Measurements from ENCODE around the gene SNED1.

Gene SNED1

GRCh38 chr2:241142063-241142462, 143.6 kb downstream of the SNED1 start:
- no peak for DNase-seq (ENCODE audit: extremely low read depth in 1 of 2, low read depth in 1 of 2)

- DNase-seq (ENCODE audit: extremely low read depth in 1 of 2, low read depth in 1 of 2) = no peak
These were observed 144.2 kb downstream of the SNED1 start for GRCh38 chr2:241142593-241142992.

Data from stimulated activated CD8-positive, alpha-beta memory T cell treated with anti-CD3 and anti-CD28 coated beads, Interleukin-7, amount 100 ng/mL, for 48 hours (primary cell).